Loucy (cell line): ENCODE measurements around the gene SDK1.

Experiments used
- H2AFZ ChIP-seq: fragments of 200-600 bp; sonication (generic); 2 replicates; pipeline ENCODE4 v1.6.0; 2016; ENCODE audit warnings: antibody characterized with exemption, mild to moderate bottlenecking, low read length, moderate library complexity
- H3F3A ChIP-seq: fragments of 200-600 bp; 2 replicates; pipeline ENCODE4 v1.6.0; 2016; ENCODE audit warnings: antibody characterized with exemption, low read depth, mild to moderate bottlenecking
- H3K27me3 ChIP-seq: fragments of 200-600 bp; sonication (generic); 2 replicates; pipeline ENCODE4 v1.6.1; 2014; ENCODE audit warnings: low read length, mild to moderate bottlenecking; ENCODE audit not compliant: insufficient read depth, poor library complexity, severe bottlenecking
- H3K36me3 ChIP-seq: fragments of 200-600 bp; sonication (generic); 2 replicates; pipeline ENCODE4 v1.6.1; 2016; ENCODE audit warnings: low read length; ENCODE audit not compliant: insufficient read depth
- H3K4me1 ChIP-seq: fragments of 200-600 bp; sonication (generic); 2 replicates; pipeline ENCODE4 v1.5.1; 2014; ENCODE audit warnings: low read length, mild to moderate bottlenecking; ENCODE audit not compliant: insufficient read depth, poor library complexity, severe bottlenecking
- H3K4me2 ChIP-seq: fragments of 200-600 bp; sonication (generic); 2 replicates; pipeline ENCODE4 v1.6.0; 2014; ENCODE audit warnings: antibody characterized with exemption, low read length, low read depth, mild to moderate bottlenecking; ENCODE audit not compliant: poor library complexity, severe bottlenecking
- H3K4me3 ChIP-seq: fragments of 200-600 bp; sonication (generic); 2 replicates; pipeline ENCODE4 v1.5.1; 2014; ENCODE audit warnings: low read length, mild to moderate bottlenecking, mixed read lengths; ENCODE audit not compliant: poor library complexity, severe bottlenecking
- H3K79me2 ChIP-seq: fragments of 200-600 bp; sonication (generic); 2 replicates; pipeline ENCODE4 v1.6.1; 2014; ENCODE audit warnings: low read length; ENCODE audit not compliant: insufficient read depth
- H3K9ac ChIP-seq: fragments of 200-600 bp; sonication (generic); 2 replicates; pipeline ENCODE4 v1.6.0; 2014; ENCODE audit warnings: mild to moderate bottlenecking, low read depth, low read length, moderate library complexity; ENCODE audit not compliant: poor library complexity, severe bottlenecking
- H3K9me2 ChIP-seq: fragments of 200-600 bp; sonication (generic); replicated peaks from 2 replicates; pipeline ENCODE4 v1.6.1; 2016; ENCODE audit warnings: low read depth, low read length, mixed read lengths
- H3K9me3 ChIP-seq: fragments of 200-600 bp; sonication (generic); 2 replicates; pipeline ENCODE4 v1.6.1; 2014; ENCODE audit warnings: mild to moderate bottlenecking, antibody characterized with exemption, low read length, low read depth; ENCODE audit not compliant: insufficient read depth
- H4K20me1 ChIP-seq: fragments of 200-600 bp; sonication (generic); 2 replicates; pipeline ENCODE4 v1.6.0; 2014; ENCODE audit warnings: antibody characterized with exemption, low read length, mild to moderate bottlenecking; ENCODE audit not compliant: insufficient read depth, poor library complexity, severe bottlenecking
- CTCF ChIP-seq: fragments of 200-600 bp; sonication (generic); conservative IDR thresholded peaks from 2 replicates; pipeline ENCODE4 v1.5.1; 2014; ENCODE audit warnings: mild to moderate bottlenecking, antibody characterized with exemption, low read length
- EZH2phosphoT487 ChIP-seq: fragments of 200-600 bp; IDR thresholded peaks from 2 replicates; pipeline ENCODE4 v1.6.1; 2018; ENCODE audit warnings: antibody characterized with exemption, mild to moderate bottlenecking, moderate library complexity, borderline replicate concordance

Gene SDK1

DNA sequence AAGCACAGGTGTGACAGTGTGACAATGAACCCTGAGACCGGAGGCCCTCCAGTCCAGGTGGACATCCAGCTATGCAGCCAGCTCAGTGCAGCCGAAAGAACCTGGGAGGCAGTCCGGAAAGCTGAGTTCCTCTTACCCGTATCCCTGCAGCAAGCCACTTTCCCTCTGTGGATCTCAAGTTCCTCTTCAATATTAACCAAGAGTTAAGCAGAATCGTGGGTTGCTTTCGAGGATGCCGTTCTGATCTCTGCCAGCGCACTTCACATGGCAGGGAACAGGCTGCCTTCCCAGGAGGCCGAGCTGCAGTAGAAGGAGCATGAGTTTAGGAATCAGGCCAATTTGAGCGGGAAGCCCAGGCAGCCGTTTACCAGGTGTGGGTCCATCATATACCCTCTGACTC lies 591.6 kb downstream of the SDK1 start:
- TF ChIP-seq CTCF (no peak), EZH2phosphoT487 (no peak)
- H3K79me2 ChIP-seq: no peaks in the 10 kb centered on the region
- H3K4me2 ChIP-seq: no peak overlapping the region

DNA sequence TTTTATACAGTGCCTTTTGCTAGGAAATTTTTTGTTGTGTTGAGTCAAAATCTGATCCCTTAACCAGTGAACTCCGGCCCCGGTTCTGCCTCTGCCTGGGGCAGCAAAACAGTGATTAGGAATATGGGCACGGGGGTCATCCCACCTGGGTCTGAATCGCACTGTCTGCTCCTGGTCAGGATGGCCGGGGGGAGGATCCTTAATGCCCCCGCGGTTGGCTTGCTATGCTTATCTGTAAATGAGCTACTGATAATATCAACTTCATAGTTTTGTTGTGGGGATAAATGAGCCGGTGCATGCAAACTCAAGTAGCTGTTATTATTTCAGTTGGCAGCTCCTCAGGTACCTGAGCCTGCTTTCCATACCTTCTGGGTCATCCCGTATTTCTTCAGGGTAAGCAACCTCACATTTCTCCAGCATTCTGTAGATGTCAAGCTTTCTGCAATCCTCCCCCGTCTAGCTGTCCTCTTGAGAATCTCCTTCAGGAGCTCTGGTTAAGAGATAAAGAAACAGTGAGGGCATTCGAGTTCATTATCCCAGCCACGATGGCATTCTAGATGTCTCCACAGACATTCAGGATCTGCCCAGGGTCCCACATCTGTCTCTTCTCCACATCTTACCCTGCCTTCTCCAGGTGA lies 592.2 kb downstream of the SDK1 start:
- H3K4me3 ChIP-seq: no peak overlapping the region
- no peaks in the 10 kb centered on the region for H3K4me1 ChIP-seq
- no peaks in the 10 kb centered on the region for H3K9me2 ChIP-seq
- H3K36me3 ChIP-seq: no peaks in the 10 kb centered on the region
- H3F3A ChIP-seq: no peaks in the 10 kb centered on the region
- H3K4me2 ChIP-seq: no peak overlapping the region
- no peak overlapping the region for H3K9ac ChIP-seq
- H3K9me3 ChIP-seq: no peaks in the 10 kb centered on the region; the same call in 1 of the 2 replicates
- H3K79me2 ChIP-seq: no peaks in the 10 kb centered on the region
- H2AFZ ChIP-seq: no peak overlapping the region
- H3K27me3 ChIP-seq: no peaks in the 10 kb centered on the region
- TF ChIP-seq CTCF (no peak), EZH2phosphoT487 (no peak)
- H4K20me1 ChIP-seq: no peaks in the 10 kb centered on the region

More for the DNA sequence above, 591.6 kb downstream of the SDK1 start:
- no peaks in the 10 kb centered on the region for H4K20me1 ChIP-seq
- H3K9ac ChIP-seq: no peak overlapping the region
- no peaks in the 10 kb centered on the region for H3K27me3 ChIP-seq
- no peaks in the 10 kb centered on the region; the same call in 1 of the 2 replicates for H3K9me3 ChIP-seq
- no peaks in the 10 kb centered on the region for H3K9me2 ChIP-seq
- no peaks in the 10 kb centered on the region for H3K36me3 ChIP-seq
- H3K4me1 ChIP-seq: no peaks in the 10 kb centered on the region
- H3K4me3 ChIP-seq: no peak overlapping the region
- H2AFZ ChIP-seq: no peak overlapping the region
- no peaks in the 10 kb centered on the region for H3F3A ChIP-seq

GRCh38 chr7:3893789-3894153 lies 592.7 kb downstream of the SDK1 start:
- Histone ChIP-seq H3K9ac (no peak overlapping the region), H3K27me3 (no peaks in the 10 kb centered on the region), H3K79me2 (no peaks in the 10 kb centered on the region), H3K36me3 (no peaks in the 10 kb centered on the region), H4K20me1 (no peaks in the 10 kb centered on the region), H3K9me2 (no peaks in the 10 kb centered on the region), H3K4me2 (no peak overlapping the region), H3K9me3 (no peaks in the 10 kb centered on the region; the same call in 1 of the 2 replicates), H3K4me3 (no peak overlapping the region), H3K4me1 (no peaks in the 10 kb centered on the region), H2AFZ (no peak overlapping the region), H3F3A (no peaks in the 10 kb centered on the region)
- TF ChIP-seq CTCF (no peak), EZH2phosphoT487 (no peak)
